Measurements from ENCODE around the gene UNC45B. TPM values are rescaled to one million over a fixed set of nuclear protein-coding genes. Genes with fewer than 3 reads are reported as not detected.
"Not testable (repeated sequence)": the region's sequence is repeated elsewhere in the genome, so short reads cannot be mapped to it uniquely, and the experiment has no call there.

UNC45B gene
- total RNA-seq, 2 donors from 2014 or later = not detected

- Histone ChIP-seq H3K27me3 (no peaks in the 10 kb centered on the region), H3K4me3 (no peak overlapping the region), H3K4me1 (no peaks in the 10 kb centered on the region), H3K9me3 (no peaks in the 10 kb centered on the region), H3K9ac (ENCODE audit: low read depth in 2 of 2, low read length in 2 of 2) (no peak overlapping the region), H3K36me3 (no peaks in the 10 kb centered on the region), H3K27ac (no peak overlapping the region)
- intact Hi-C loops (cut with DNase I) = no loop called here
- TF ChIP-seq CTCF (IDR thresholded peaks at IDR 0.05) = no peak
- DNase-seq = no peak
Measured at GRCh38 chr17:35224436-35224835, 76.8 kb downstream of the UNC45B start.

- H3K36me3 ChIP-seq = no peaks in the 10 kb centered on the region
- TF ChIP-seq CTCF (IDR thresholded peaks at IDR 0.05) = no peak
- H3K9ac ChIP-seq (ENCODE audit: low read depth in 2 of 2, low read length in 2 of 2) = no peak overlapping the region
- intact Hi-C loops (cut with DNase I) = no loop called here
- H3K9me3 ChIP-seq = no peaks in the 10 kb centered on the region
- no peak for DNase-seq
- no peak overlapping the region for H3K4me3 ChIP-seq
- H3K27me3 ChIP-seq = no peaks in the 10 kb centered on the region
- H3K27ac ChIP-seq = no peak overlapping the region
- H3K4me1 ChIP-seq = no peaks in the 10 kb centered on the region
Measured at GRCh38 chr17:35227546-35227945, 79.9 kb downstream of the UNC45B start.

GRCh38 chr17:35229638-35230037, 82.0 kb downstream of the UNC45B start:
- DNase-seq = no peak
- Histone ChIP-seq H3K4me1 (no peaks in the 10 kb centered on the region), H3K4me3 (no peak overlapping the region), H3K36me3 (no peaks in the 10 kb centered on the region), H3K9ac (ENCODE audit: low read depth in 2 of 2, low read length in 2 of 2) (no peak overlapping the region), H3K27me3 (no peaks in the 10 kb centered on the region), H3K9me3 (no peaks in the 10 kb centered on the region), H3K27ac (no peak overlapping the region)
- no peak for TF ChIP-seq CTCF (IDR thresholded peaks at IDR 0.05)
- intact Hi-C loops (cut with DNase I) = no loop called here

- H3K27ac ChIP-seq; H3K4me1 ChIP-seq; H3K4me3 ChIP-seq; H3K36me3 ChIP-seq; H3K27me3 ChIP-seq; H3K9ac ChIP-seq (ENCODE audit: low read depth in 2 of 2, low read length in 2 of 2); DNase-seq; H3K9me3 ChIP-seq; intact Hi-C loops (cut with DNase I): not testable (repeated sequence)
Measured at GRCh38 chr17:35234315-35234714, 86.7 kb downstream of the UNC45B start.

GRCh38 chr17:35235289-35235688, 87.7 kb downstream of the UNC45B start:
- Histone ChIP-seq H3K27me3 (no peaks in the 10 kb centered on the region), H3K9ac (ENCODE audit: low read depth in 2 of 2, low read length in 2 of 2) (no peak overlapping the region), H3K4me1 (no peaks in the 10 kb centered on the region), H3K27ac (no peak overlapping the region), H3K4me3 (no peak overlapping the region), H3K9me3 (no peaks in the 10 kb centered on the region), H3K36me3 (no peaks in the 10 kb centered on the region)
- TF ChIP-seq CTCF (IDR thresholded peaks at IDR 0.05) = no peak
- no peak for DNase-seq
- intact Hi-C loops (cut with DNase I) = no loop called here

- intact Hi-C loops (cut with DNase I) = no loop called here
- H3K27me3 ChIP-seq = no peaks in the 10 kb centered on the region
- H3K4me3 ChIP-seq = no peak overlapping the region
- no peak for TF ChIP-seq CTCF (IDR thresholded peaks at IDR 0.05)
- H3K27ac ChIP-seq = no peak overlapping the region
- H3K9ac ChIP-seq (ENCODE audit: low read depth in 2 of 2, low read length in 2 of 2) = no peak overlapping the region
- H3K9me3 ChIP-seq = no peaks in the 10 kb centered on the region
- H3K4me1 ChIP-seq = no peaks in the 10 kb centered on the region
- H3K36me3 ChIP-seq = no peaks in the 10 kb centered on the region
- DNase-seq = no peak
Measured at GRCh38 chr17:35235917-35236316, 88.3 kb downstream of the UNC45B start.

Data from colonic mucosa (tissue), 4 donors.